GM06990 (cell line): ENCODE data around the gene ZNF407.

Experiments
- DNase-seq: peaks from one replicate; pipeline ENCODE4 v3.0.0-alpha.2; 2011; ENCODE audit not compliant: insufficient read length; ENCODE audit errors: extremely low read depth
- H3K27me3 ChIP-seq: replicated peaks from 2 replicates; pipeline ENCODE4 v1.6.0; 2011; ENCODE audit warnings: low read length; ENCODE audit not compliant: control insufficient read depth, insufficient read depth
- H3K36me3 ChIP-seq: 2 replicates; pipeline ENCODE4 v1.5.1; 2011; ENCODE audit warnings: low read length; ENCODE audit not compliant: control insufficient read depth, insufficient read depth
- H3K4me3 ChIP-seq: replicated peaks from 2 replicates; pipeline ENCODE4 v1.5.1; 2011; ENCODE audit warnings: low read depth, mild to moderate bottlenecking, control low read depth, low read length
- CTCF ChIP-seq: IDR thresholded peaks from 2 replicates; pipeline ENCODE4 v1.5.1; 2011; ENCODE audit warnings: low read length, control low read depth, mild to moderate bottlenecking, inconsistent platforms; ENCODE audit not compliant: insufficient read depth, poor library complexity, severe bottlenecking

The ZNF407 gene

GRCh38 chr18:74982946-74983635 lies 385.4 kb downstream of the ZNF407 start:
- no peaks in the 10 kb centered on the region for H3K36me3 ChIP-seq
- no peak overlapping the region for H3K4me3 ChIP-seq
- no peaks in the 10 kb centered on the region for H3K27me3 ChIP-seq
- no peak for TF ChIP-seq CTCF
- no peak for DNase-seq

- TF ChIP-seq CTCF, result no peak
- no peak for DNase-seq
- H3K36me3 ChIP-seq, result no peaks in the 10 kb centered on the region
- no peaks in the 10 kb centered on the region for H3K27me3 ChIP-seq
- no peak overlapping the region for H3K4me3 ChIP-seq
Measured at GRCh38 chr18:74989134-74989533, 391.5 kb downstream of the ZNF407 start.

- no peak for TF ChIP-seq CTCF
- no peak for DNase-seq
- Histone ChIP-seq H3K36me3 (no peaks in the 10 kb centered on the region), H3K27me3 (no peaks in the 10 kb centered on the region), H3K4me3 (no peak overlapping the region)
Measured at GRCh38 chr18:74990563-74991081, 393.0 kb downstream of the ZNF407 start.

- no peak for TF ChIP-seq CTCF
- H3K4me3 ChIP-seq, result peak overlapping the region; percentile 45
Measured at GRCh38 chr18:74994502-74995418, 397.1 kb downstream of the ZNF407 start.

GRCh38 chr18:74995419-74995736 lies 397.7 kb downstream of the ZNF407 start:
- no peak overlapping the region for H3K4me3 ChIP-seq
- H3K36me3 ChIP-seq, result no peaks in the 10 kb centered on the region
- no peak for TF ChIP-seq CTCF
- no peaks in the 10 kb centered on the region for H3K27me3 ChIP-seq
- no peak for DNase-seq

More at GRCh38 chr18:74994502-74995418, 397.1 kb downstream of the ZNF407 start:
- peak; percentile 68 for DNase-seq
- H3K36me3 ChIP-seq, result no peaks in the 10 kb centered on the region
- no peaks in the 10 kb centered on the region for H3K27me3 ChIP-seq
